ENCODE measurements around the gene HMGCL.

The HMGCL gene

DNA sequence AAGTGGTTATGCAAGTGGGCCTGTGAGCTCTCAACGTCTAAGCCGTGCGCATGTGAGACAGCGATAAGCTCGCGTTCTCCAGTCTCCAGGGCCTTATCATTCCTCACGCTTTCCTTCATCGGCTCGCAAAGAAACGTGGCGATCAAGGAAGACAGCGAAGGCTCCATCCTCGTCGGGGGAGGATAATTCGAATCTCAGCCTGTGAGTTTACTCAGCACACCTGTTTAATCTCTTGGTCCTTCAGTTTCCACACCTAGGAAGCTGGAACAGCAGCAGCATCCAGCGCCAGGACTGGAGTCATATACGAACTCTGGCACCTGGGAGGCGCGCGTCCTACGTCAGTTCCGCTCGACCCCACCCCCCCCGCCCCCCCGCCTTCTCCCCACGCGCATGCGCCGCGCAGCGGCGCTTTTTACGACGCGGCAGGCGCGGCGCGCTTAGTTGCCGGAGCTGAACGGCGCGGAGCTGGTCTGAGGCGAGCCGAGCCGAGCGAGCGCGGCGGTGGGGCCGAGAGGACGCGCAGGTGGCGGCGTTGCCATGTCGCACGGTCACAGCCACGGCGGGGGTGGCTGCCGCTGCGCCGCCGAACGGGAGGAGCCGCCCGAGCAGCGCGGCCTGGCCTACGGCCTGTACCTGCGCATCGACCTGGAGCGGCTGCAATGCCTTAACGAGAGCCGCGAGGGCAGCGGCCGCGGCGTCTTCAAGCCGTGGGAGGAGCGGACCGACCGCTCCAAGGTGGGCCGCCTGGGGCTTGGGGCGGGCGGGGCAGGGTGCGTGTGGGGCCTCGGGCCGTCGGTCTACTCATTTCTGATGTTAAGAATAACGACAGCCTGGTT lies 47.0 kb downstream of the HMGCL start, which contains the start of gene PITHD1:
PITHD1 (plus strand) TSS at position 440 of the 836 bp plus-strand sequence; CDS start at position 538, 98 bp downstream.
- DNase-seq (ENCODE audit: low read depth, low spot score), result peak; percentile 88

DNA sequence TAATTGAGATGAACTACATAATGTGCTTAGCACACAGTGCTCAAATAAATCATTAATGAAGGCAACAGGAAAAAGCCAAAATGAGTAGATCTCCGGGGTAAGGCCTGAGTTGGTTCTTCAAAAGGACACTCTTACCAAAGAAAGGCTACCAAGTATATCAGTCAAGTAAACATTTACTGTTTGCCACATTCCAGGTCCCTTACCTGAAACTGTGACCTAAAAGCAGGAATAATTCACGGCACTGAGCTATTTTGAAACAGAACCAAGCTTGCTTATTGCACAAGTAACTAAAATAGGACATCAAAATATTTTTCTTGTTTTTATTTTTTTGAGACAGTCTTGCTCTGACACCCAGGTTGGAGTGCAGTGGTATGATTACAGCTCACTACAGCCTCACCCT lies 49.0 kb downstream of the HMGCL start:
- no peak for DNase-seq (ENCODE audit: low read depth, low spot score)

DNA sequence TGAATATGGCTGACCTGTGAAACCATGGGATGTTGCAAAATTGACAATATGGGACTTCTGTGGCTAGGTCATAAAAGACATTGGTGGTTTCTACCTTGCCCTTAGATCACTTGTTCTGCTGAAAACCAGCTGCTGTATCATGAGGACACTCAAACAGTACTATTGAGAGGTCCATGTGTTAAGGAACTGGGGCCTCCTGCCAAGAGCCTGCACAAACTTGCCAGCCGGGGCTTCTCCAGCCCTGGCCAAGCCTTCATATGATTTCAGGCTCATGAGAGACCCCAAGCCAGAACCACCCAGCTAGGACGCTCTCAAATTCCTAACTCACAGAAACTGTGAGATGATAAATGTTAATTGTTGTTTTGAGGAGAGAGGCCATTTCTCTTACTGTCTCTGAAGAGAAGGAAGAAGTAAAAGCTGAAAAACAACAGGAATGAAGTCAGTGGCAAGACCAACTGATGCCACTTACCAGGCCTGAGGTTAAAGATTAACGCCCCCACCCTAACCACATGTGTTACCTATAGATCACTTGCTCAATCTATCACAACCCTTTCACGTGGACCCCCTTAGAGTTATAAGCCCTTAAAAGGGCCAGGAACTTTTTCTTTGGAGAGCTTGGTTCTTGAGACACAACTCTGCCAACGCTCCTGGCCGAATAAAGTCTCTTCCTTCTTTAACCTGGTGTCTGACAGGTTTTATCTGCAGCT lies 50.9 kb downstream of the HMGCL start:
- no peak for DNase-seq (ENCODE audit: low read depth, low spot score)

DNA sequence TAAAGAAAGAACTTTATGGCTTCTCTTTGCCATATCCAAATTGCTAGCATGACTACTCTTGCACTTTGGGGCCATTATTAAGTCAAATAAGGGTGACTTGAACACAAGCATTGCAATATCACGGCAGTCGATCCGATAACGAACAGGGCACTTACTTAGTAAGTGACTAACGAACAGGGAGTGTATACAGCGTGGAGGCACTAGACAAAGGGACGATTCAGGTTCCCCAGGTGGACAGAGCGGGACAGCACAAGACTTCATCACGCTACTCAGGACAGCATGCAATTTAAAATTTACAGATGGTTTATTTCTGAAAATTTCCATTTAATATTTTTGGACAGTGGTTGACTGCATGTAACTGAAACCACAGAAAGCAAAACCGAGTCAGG lies 52.4 kb downstream of the HMGCL start:
- DNase-seq (ENCODE audit: low read depth, low spot score), result no peak

DNA sequence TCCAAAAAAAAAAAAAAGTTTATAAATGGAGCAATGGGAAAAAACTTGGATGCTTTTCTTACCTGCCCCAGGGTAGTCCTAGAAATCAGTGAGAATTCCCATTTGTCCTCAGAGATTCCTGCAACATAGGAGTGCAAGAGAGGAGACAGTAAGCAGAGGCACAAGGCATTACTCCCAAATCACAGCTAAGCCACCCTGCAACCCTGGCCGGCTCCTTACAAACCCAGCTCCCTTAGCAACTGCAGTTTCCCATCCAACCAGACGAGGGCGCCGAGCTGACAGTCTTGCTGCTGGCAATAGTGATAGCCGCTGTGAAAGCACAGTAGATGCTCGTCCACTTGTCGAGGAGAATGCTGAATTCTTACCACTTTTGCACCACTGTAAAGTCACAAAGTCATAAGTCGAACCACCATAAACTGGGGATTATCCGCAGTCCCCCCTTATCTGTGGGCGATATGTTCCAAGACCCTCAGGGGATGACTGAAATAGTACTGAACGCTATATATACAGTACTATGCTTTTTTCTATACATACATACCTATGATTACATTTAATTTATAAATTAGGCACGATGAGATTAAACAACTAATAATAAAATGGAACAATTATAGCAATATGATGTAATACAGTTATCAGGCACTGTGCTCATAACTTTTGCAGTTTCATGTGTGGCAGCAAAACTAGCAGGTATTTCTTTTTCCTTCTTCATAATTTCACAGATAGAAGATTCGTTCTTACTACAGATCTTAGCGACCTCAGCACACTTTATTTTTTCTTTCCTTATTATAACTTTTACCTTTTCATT lies 53.0 kb downstream of the HMGCL start:
- DNase-seq (ENCODE audit: low read depth, low spot score), result peak; percentile 89

GRCh38 chr1:23768733-23769132 lies 56.5 kb downstream of the HMGCL start:
- DNase-seq (ENCODE audit: low read depth, low spot score), result peak; percentile 31

DNA sequence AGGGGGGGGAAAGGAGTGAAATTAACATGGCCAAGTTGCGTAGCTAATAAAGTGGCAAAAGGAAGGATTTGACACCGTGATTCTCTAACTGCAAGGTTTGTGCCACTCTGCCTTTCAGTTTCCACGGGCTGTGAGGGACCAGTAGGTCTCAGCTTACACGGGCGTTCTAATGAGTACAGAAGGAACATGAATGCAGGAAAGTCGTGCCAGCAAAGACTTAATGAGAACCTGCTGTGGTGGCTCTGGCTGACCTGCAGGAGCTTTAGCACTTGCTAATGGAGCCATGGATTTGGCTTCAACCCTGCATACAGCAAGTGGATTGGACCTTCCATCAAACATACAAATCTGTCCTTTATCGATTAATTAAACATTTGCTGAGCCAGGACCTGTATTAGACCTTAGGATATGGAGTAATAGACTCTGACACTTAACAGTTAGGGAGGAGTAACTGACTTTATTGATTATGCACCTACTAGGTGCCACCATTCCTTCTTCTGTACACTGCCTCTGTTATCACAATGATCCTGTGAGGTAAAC lies 62.1 kb downstream of the HMGCL start:
- DNase-seq (ENCODE audit: low read depth, low spot score), result no peak

- peak; percentile 50 for DNase-seq (ENCODE audit: low read depth, low spot score)
Observed at GRCh38 chr1:23759277-23759676, 66.0 kb downstream of the HMGCL start.

GRCh38 chr1:23757812-23758211 lies 67.4 kb downstream of the HMGCL start:
- DNase-seq (ENCODE audit: low read depth, low spot score), result no peak

DNA sequence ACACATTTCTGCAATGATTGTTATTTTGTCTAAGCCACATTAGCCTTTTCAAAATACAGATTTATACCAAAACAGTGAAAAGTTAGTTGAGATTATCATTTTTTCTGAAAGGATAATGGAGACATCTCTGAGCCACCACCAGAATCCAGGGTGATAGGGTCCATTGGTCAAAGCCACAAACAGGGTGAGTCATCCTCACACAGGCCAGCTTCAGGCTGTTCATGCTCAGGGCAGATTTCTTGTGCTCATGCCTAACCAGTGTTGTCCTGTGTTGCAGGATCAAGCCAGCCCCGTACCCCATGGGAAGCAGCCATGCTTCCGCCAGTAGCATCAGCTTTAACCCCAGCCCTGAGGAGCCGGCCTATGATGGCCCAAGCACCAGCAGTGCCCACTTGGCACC lies 68.6 kb downstream of the HMGCL start:
- DNase-seq (ENCODE audit: low read depth, low spot score), result no peak

DNA sequence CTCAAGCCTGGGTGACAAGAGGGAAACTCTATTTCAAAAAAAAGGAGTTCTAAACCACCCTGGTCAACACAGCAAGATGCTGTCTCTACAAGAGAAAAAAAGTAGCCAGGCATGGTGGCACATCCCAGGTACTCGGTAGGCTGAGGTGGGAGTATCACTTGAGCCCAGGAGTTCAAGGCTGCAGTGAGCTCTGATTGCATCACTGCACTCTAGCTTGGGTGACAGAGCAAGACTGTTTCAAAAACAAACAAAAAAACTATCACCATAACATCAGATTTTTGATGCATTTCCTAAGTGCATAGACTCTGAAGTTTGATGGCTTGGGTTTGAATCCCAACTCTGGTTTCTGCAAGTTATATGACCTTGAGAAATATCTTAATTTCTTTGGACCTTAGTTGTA lies 72.3 kb downstream of the HMGCL start:
- no peak for DNase-seq (ENCODE audit: low read depth, low spot score)

Measured in ELF-1 (cell line).